ENCODE measurements around the gene MTR.

The MTR gene

GRCh38 chr1:236922190-236922589 is 127.1 kb downstream of the MTR start:
- no peaks in the 10 kb centered on the region for H3K27me3 ChIP-seq (replicated peaks; ENCODE audit: insufficient read depth, low read length)

GRCh38 chr1:236925386-236925785 is 130.3 kb downstream of the MTR start:
- H3K4me2 ChIP-seq (ENCODE audit: low read depth, low read length), result no peak overlapping the region
- H3K36me3 ChIP-seq (replicated peaks; ENCODE audit: insufficient read depth, low read length), result no peaks in the 10 kb centered on the region
- H2AFZ ChIP-seq (ENCODE audit: low read length), result no peak overlapping the region
- H3K9ac ChIP-seq (ENCODE audit: low read length), result no peak overlapping the region
- H3K79me2 ChIP-seq (ENCODE audit: low read length), result no peaks in the 10 kb centered on the region
- H3K9me2 ChIP-seq (replicated peaks; ENCODE audit: insufficient read depth, low read length), result no peaks in the 10 kb centered on the region
- H3K4me3 ChIP-seq (ENCODE audit: low read length), result no peak overlapping the region
- H3K27me3 ChIP-seq (replicated peaks; ENCODE audit: insufficient read depth, low read length), result no peaks in the 10 kb centered on the region
- H3K27ac ChIP-seq (ENCODE audit: low read length), result no peak overlapping the region
- no peak for TF ChIP-seq CTCF (IDR thresholded peaks at IDR 0.05; ENCODE audit: low read length)
- TF ChIP-seq EZH2phosphoT487 (IDR thresholded peaks at IDR 0.05; ENCODE audit: low read length), result no peak
- TF ChIP-seq EZH2 (optimal IDR thresholded peaks at IDR 0.05; ENCODE audit: low read depth, low read length), result no peak
- H3F3A ChIP-seq (ENCODE audit: insufficient read depth, low read length), result no peaks in the 10 kb centered on the region
- no peak for DNase-seq
- H3K4me1 ChIP-seq (ENCODE audit: low read length), result no peaks in the 10 kb centered on the region
- no peaks in the 10 kb centered on the region for H4K20me1 ChIP-seq (ENCODE audit: insufficient read depth, low read length)
- H3K9me3 ChIP-seq (replicated peaks; ENCODE audit: insufficient read depth, low read length), result no peaks in the 10 kb centered on the region

More at GRCh38 chr1:236922190-236922589, 127.1 kb downstream of the MTR start:
- DNase-seq, result no peak
- Histone ChIP-seq H3F3A (ENCODE audit: insufficient read depth, low read length) (no peaks in the 10 kb centered on the region), H3K79me2 (ENCODE audit: low read length) (no peaks in the 10 kb centered on the region), H3K27ac (ENCODE audit: low read length) (no peak overlapping the region), H3K9me3 (replicated peaks; ENCODE audit: insufficient read depth, low read length) (no peaks in the 10 kb centered on the region), H2AFZ (ENCODE audit: low read length) (no peak overlapping the region), H3K9ac (ENCODE audit: low read length) (no peak overlapping the region), H4K20me1 (ENCODE audit: insufficient read depth, low read length) (no peaks in the 10 kb centered on the region), H3K36me3 (replicated peaks; ENCODE audit: insufficient read depth, low read length) (no peaks in the 10 kb centered on the region), H3K9me2 (replicated peaks; ENCODE audit: insufficient read depth, low read length) (no peaks in the 10 kb centered on the region), H3K4me2 (ENCODE audit: low read depth, low read length) (no peak overlapping the region), H3K4me3 (ENCODE audit: low read length) (no peak overlapping the region), H3K4me1 (ENCODE audit: low read length) (no peaks in the 10 kb centered on the region)
- no peak for TF ChIP-seq CTCF (IDR thresholded peaks at IDR 0.05; ENCODE audit: low read length)

GRCh38 chr1:236930503-236930902 is 135.4 kb downstream of the MTR start:
- DNase-seq, result no peak
- Histone ChIP-seq H3K27me3 (replicated peaks; ENCODE audit: insufficient read depth, low read length) (no peaks in the 10 kb centered on the region), H3K79me2 (ENCODE audit: low read length) (no peaks in the 10 kb centered on the region), H3K4me1 (ENCODE audit: low read length) (no peaks in the 10 kb centered on the region), H2AFZ (ENCODE audit: low read length) (no peak overlapping the region), H3K4me3 (ENCODE audit: low read length) (no peak overlapping the region), H3K9me2 (replicated peaks; ENCODE audit: insufficient read depth, low read length) (no peaks in the 10 kb centered on the region), H4K20me1 (ENCODE audit: insufficient read depth, low read length) (no peaks in the 10 kb centered on the region), H3K27ac (ENCODE audit: low read length) (no peak overlapping the region), H3F3A (ENCODE audit: insufficient read depth, low read length) (no peaks in the 10 kb centered on the region), H3K4me2 (ENCODE audit: low read depth, low read length) (no peak overlapping the region), H3K9ac (ENCODE audit: low read length) (no peak overlapping the region), H3K9me3 (replicated peaks; ENCODE audit: insufficient read depth, low read length) (no peaks in the 10 kb centered on the region), H3K36me3 (replicated peaks; ENCODE audit: insufficient read depth, low read length) (no peaks in the 10 kb centered on the region)
- TF ChIP-seq CTCF (IDR thresholded peaks at IDR 0.05; ENCODE audit: low read length) (no peak), EZH2phosphoT487 (IDR thresholded peaks at IDR 0.05; ENCODE audit: low read length) (no peak), EZH2 (optimal IDR thresholded peaks at IDR 0.05; ENCODE audit: low read depth, low read length) (no peak)
